Middle frontal gyrus (tissue), 1 donor: Measurements from ENCODE around the gene GPBAR1.

Experiments used
- DNase-seq: peaks from one replicate; pipeline ENCODE4 v3.0.0-alpha.2; 2015; ENCODE audit warnings: low spot score; ENCODE audit errors: extremely low spot score

GPBAR1 gene

DNA sequence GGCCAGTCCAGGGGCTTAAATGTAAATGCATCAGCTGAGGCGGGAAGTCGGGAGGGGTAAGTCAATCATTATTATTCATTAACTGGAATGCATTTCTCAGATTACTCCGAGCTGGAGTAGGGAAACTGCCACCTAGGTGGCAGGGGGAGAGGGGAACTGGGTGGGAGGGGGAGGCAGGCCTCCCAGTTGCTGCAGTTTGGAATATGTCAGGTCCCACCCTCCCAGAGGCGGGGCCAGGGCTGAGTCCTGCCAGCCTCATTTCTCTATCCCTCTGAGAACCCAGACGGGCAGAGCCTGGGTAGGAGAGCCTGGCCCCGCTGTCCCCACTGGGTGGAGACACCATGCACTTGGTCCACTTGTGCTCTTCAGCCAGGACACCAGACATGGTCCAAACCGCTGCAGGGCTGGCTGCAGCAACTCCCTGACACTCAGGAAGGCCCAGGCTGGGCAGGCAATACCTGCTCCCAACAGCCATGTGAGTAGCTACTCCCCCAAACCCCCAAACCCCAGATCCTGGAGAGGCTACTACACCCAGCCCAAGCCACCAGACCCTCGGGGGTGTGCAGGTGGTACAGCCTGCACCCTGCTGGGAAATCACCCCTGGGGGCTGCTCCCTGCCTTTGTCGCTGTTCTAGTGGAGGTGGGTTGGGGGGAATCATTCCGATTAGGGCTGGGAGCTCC is at the start of gene GPBAR1:
TSS of gene GPBAR1 (plus strand) at position 274 of the 681 bp plus-strand sequence. CDS start 1,710 bp downstream, outside the sequence.
- DNase-seq: no peak

DNA sequence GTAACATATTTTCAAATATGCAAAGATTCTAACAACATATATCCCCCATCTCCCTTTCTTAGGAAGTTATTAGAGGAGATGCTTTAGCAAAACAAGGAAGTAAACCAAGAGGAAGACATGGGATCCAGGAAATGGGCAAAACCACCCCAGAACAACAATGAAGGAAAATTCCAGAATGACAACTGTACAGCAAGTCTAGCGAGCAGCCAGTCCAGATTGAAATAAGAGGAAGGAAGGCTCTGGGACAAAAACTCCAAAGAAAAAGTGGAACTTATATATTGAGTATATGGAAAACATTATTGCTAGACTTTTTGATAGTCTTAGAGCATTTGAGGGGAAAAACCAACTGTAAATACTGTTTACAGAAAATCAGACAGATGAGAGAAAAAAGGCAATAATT is 46.7 kb upstream of the GPBAR1 start:
- no peak for DNase-seq

DNA sequence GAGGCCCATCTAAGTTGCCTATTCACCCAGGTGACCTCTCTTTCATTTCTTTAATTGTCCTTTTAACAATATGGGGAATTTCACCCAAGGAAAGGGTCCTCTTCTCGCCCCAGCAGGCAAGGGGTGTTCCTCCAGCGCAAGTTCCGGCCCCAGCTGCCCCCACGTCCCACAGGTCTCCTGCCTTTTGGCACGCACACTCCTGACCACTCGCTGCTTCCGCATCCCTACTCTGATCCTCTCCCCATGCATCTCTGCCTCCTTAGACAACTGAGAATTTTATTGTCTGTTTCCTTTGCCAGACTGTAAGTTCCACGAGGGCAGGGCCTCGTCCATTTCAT is 44.5 kb upstream of the GPBAR1 start:
- no peak for DNase-seq

DNA sequence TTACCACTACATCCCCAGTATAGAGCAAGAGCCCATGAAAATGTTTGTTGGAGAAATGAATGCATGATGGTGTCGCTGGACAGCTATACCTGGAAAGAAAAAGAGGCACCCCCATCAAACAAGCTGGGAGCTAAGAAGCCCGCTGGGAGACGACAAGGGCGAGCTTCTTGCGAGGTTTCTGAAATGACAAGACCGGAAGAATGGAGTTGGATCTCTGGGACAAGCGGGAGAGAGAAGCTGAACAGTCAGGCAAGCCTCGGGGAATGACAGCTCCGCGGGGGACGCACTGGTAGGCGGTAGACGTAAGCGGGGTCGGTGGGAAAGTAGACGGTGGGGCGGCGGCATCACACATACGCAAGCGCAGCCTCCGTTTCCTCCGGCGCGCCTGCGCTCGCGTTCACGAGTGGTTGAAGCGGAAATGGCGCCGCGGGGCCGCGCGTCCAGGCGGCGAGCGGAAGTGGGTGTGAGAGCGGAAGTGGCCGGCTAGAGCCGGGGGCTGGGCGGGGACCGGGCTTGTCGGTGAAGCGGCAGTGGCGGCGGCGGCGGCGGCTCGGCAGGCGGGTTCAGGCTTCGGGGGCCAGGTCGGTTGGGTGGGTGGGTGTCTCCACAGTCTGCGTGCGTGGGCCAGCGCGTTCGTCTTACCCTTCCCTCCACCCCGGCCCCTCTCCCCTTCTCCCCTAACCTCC is 44.0 kb upstream of the GPBAR1 start, which contains the start of gene ARPC2:
TSS of gene ARPC2 (plus strand) at position 516 of the 686 bp plus-strand sequence. CDS start 282 bp downstream, outside the sequence.
- DNase-seq: peak; percentile 89

DNA sequence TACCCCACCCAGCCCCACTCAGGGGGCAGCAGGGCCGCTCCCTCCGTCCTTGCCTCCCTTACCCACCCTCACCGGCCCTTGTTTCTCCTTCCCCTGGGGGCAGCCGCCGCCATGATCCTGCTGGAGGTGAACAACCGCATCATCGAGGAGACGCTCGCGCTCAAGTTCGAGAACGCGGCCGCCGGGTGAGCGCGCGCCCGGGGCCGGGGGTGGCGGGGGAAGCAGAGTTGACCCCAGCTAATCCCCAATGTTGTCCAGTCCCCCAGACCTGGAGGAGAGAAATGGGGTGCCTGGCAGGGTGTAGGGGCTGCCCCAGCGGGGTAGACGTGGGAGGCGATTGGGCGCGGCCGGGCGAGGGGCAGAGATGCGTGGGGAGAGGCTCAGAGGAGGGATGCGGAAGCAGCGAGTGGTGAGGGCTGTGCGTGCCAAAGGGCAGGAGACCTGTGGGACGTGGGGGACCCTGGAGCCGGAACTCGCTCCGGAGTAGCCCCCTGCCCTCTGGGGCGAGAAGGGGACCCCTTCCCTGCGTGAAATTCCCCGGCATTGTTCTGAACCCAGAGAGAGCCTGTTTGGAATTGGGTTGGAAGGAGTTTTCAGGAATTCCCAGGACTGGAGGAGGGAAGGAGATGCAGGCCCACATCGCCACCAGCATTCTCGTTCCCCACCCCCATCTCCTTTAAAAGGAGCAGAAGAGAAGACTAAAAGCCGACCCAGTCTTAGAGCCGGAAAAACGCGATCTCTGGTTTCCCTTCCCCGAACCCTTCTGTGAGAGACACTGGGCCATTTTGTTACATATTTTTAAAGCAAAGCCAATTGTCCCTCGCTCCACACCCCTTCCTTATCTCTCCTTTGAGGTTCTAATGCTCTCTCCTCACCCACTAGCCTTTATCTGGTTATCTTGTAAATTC is 43.2 kb upstream of the GPBAR1 start:
- no peak for DNase-seq

GRCh38 chr2:218218268-218219185 is 42.3 kb upstream of the GPBAR1 start:
- peak; percentile 8 for DNase-seq

DNA sequence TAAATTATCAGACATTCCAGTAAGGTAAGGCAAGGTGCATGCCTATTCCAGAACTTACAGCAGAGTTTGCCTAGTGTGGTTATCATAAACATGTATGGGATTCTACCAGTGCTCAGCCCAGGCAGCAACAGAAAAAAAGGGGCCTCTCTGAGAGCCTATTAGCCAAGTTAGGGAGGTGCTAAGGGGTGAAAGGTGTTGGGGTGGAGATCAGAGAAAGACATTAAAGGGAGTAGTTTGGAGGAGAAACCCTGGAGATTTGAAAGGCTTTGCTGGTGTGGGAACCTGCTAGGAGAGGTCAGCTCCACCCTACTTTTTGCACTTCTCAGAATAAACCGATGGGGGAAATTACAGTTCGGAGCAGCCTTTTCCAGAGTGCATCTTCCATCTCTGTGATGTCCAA is 40.9 kb upstream of the GPBAR1 start:
- DNase-seq: no peak

GRCh38 chr2:218221000-218221399 is 39.8 kb upstream of the GPBAR1 start:
- no peak for DNase-seq

DNA sequence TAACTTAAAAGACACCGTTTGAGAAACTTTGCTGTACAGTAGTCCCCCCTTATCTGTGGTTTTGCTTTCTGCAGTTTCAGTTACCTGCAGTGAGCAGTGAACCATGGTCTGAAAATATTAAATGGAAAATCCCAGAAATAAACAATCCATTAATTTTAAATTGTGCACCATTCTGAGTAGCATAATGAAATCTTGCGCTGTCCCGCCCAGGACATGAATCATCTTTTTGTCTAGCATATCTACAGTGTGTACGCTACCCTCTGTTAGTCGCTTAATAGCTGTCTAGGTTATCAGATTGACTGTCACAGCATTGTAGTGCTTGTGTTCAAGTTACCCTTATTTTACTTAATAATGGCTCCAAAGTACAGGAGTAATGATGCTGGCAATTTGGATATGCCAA is 37.8 kb upstream of the GPBAR1 start:
- DNase-seq: no peak

DNA sequence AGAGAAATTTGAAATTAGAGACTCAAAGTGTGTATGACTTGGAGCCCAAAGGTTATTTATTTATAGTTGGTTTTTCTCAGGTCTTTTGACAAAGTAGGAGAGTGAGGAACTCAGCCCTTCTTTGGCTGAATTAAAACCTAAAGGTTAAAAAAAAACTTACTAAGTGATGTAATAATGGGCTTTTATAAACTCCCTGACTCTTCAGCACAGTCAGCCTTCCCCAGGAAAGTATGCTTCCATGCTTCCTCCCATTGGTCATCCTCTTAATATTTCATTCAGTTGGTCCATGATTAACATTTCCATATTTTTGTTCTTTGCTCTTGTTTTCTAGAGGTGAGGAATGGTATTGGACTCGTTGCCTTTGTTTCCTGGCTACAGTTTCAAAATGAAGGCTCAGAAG is 36.6 kb upstream of the GPBAR1 start:
- no peak for DNase-seq

- DNase-seq: no peak
Measured at GRCh38 chr2:218226903-218227302, 33.9 kb upstream of the GPBAR1 start.

DNA sequence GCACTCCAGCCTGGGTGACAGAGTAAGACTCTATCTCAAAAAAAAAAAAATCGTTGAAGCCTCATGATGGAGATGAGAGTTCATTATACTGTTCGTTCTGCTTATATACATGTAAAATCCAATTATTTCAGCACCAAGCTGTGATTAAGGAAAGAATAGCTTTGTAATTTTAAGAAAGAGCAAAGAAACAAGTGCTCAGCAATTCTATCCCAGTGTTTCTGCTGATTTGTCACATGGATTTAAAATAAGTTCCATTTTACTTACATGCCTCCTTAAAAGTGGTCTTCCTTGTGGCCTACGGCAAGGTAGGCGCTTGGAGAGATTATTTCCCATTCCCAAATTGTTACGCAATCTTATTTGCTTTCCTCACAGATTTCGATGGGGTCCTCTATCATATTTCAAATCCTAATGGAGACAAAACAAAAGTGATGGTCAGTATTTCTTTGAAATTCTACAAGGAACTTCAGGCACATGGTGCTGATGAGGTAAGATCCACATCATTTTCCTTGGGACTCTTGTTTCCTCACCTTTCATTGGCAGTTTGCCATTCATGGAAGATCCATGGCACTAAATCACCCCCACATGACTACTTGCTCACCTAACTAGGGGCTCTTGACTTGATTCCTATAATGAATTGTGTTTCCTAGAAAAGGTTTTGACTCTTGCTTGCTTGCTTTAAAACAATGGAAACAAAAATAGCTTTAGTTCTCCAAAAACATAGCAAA is 32.3 kb upstream of the GPBAR1 start:
- DNase-seq: no peak

DNA sequence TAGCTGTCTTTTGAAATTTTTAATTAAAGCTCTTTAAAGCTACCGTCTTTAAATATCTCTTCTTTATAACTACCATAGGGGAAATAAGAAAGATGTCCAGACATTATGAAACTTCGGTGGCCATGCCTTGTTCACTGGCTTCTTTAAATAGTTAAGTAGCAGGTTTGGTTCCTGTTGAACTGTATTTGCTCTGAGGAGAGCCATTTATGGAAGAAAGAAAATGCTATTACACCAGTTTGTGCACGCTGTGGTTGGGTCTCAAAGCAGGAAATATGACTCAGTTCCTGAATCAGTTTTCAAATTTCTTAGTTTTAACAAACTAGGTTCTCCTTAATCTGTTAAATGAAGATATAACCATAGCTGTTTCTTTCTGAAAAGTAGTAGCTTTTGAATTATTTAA is 31.6 kb upstream of the GPBAR1 start:
- no peak for DNase-seq

DNA sequence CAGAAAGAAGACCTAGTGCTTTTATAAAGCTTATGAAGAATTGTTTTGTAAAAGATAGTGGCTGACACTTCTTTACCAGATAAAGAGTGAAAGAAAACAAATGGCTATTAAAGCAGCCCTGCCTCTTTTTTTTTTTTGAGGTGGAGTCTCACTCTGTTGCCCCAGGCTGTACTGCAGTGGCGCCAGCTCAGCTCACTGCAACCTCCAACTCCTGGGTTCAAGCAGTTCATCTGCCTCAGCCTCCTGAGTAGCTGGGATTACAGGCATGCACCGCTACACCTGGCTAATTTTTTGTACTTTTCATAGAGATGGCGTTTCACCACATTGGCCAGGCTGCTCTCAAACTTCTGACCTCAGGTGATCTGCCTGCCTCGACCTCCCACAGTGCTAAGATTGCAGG is 31.0 kb upstream of the GPBAR1 start:
- DNase-seq: no peak

DNA sequence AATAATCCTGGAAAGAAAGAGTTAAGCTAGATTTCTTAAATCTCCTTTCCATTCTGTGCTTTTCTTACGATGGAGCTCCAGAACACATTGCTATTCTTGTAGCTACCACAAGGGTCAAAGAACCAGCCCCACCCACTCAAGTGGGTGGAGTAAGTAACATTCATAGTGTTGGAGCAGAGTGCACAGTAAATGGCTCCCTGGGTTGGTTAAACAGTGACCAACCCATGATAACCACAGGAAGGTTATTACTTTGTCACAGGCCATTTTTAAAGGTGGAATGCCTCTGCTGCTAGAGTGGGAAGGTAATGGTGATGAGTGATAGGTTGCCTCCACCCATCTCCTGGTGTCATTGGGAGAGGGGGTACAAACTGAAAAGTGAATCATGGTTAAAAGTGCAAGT is 29.9 kb upstream of the GPBAR1 start:
- DNase-seq: no peak

GRCh38 chr2:218233543-218233942 is 27.3 kb upstream of the GPBAR1 start:
- no peak for DNase-seq

DNA sequence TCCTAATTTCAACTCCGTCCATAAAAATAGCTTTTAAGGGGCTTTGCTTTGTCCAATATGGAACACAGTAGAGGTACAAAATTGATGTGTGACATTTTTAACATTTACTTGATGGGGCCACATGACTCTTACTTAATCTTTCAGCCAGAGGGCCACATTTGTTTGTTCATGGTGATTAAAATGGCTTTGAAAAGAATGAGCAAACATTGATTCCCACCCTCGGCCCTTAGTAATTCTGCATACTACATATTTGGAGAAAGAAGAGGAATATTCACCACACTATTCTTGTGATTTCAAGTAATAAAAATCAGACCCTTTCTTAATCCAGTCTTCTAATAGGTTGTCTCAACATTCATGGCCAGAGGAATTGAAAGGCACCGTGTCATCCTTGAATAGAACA is 26.3 kb upstream of the GPBAR1 start:
- no peak for DNase-seq

DNA sequence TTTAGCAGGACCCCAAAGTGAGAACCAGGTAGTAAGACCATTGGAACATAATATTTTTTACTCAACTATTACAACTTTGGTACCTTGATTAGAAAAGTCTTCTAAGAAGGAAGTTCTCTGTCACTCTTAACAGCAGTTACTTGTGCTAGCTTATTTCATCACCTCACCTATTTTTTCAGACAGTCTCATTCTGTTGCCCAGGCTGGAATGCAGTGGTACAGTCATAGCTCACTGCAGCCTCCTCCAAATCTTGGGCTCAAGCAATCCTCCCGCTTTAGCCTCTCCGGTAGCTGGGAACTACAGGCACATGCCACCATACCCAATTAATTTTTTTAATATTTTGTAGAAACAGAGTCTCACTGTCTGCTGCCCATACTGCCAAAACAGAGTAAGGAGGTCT is 25.8 kb upstream of the GPBAR1 start:
- DNase-seq: no peak

- no peak for DNase-seq
Measured at GRCh38 chr2:218236829-218237228, 24.0 kb upstream of the GPBAR1 start.

DNA sequence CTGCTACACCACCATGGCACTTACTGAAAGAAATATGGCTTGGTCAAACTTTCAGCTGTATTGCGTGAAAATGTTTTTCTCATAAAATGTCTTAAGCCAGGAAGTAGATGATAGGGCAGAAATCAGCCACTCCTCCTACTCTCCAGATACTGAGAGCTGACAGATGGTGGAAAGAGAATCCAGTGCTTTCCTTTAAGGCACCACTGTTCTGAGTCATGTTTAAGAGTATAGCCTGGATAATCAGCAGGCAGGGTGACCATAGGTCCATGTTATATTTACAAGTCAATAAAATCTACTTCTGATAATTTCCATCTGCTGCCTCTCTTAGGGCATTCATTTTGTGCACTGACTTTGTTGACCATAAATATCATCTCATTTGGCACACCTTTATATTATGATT is 21.9 kb upstream of the GPBAR1 start:
- no peak for DNase-seq
